Vein endothelial cell (primary cell): Measurements from ENCODE around the gene SLC27A1. TPM values are rescaled to one million over a fixed set of nuclear protein-coding genes. Genes with fewer than 3 reads are reported as not detected.

ENCODE experiments used
- total RNA-seq: library from RNA; depleted of rRNA; stranded (reverse); fragments of >200 nt; gene quantifications from 2 replicates; pipeline ENCODE4 v1.2.3, GENCODE V29; 2012

SLC27A1 gene
- 8.6 and 21.9 TPM in 2 replicates for total RNA-seq

GRCh38 chr19:17470068-17470841, at the start of gene SLC27A1:
TSS of gene SLC27A1 (plus strand) at chr19:17470524. CDS start at chr19:17470541, 17 bp downstream.

GRCh38 chr19:17448131-17448967, 22.0 kb upstream of the SLC27A1 start, which contains the start of gene TMEM221:
TSS of gene TMEM221 (minus strand) at chr19:17448668. CDS start at chr19:17448462, 206 bp downstream.

GRCh38 chr19:17460372-17461230, 9.7 kb upstream of the SLC27A1 start, which contains the start of gene NXNL1:
TSS of gene NXNL1 (minus strand) at chr19:17460926. CDS start at chr19:17460869, 57 bp downstream.

GRCh38 chr19:17555480-17555928, 85.2 kb downstream of the SLC27A1 start, which contains the start of gene COLGALT1:
TSS of gene COLGALT1 (plus strand) at chr19:17555649. CDS start at chr19:17555714, 65 bp downstream.

Other genes with a start within 250 kb of the SLC27A1 start
- 3.5 and 4.6 TPM in 2 replicates for gene OCEL1, start 244.3 kb upstream of the SLC27A1 start, total RNA-seq
- gene NR2F6, start 224.6 kb upstream of the SLC27A1 start, total RNA-seq = 35.3 and 46.4 TPM in 2 replicates
- gene USHBP1, start 205.8 kb upstream of the SLC27A1 start, total RNA-seq = 22.8 and 28.7 TPM in 2 replicates
- gene BABAM1, start 203.1 kb upstream of the SLC27A1 start, total RNA-seq = 103 and 107 TPM in 2 replicates
- 0.96 and 1.3 TPM in 2 replicates for gene ANKLE1, start 188.6 kb upstream of the SLC27A1 start, total RNA-seq
- gene ABHD8, start 167.1 kb upstream of the SLC27A1 start, total RNA-seq = 6.1 and 16.0 TPM in 2 replicates
- 35.3 and 40.2 TPM in 2 replicates for gene MRPL34, start 164.7 kb upstream of the SLC27A1 start, total RNA-seq
- gene DDA1, start 161.0 kb upstream of the SLC27A1 start, total RNA-seq = 33.3 and 46.4 TPM in 2 replicates
- 3.5 and 5.6 TPM in 2 replicates for gene ANO8, start 135.7 kb upstream of the SLC27A1 start, total RNA-seq
- gene GTPBP3, start 133.0 kb upstream of the SLC27A1 start, total RNA-seq = 14.0 and 21.3 TPM in 2 replicates
- 13.7 and 13.8 TPM in 2 replicates for gene PLVAP, start 93.2 kb upstream of the SLC27A1 start, total RNA-seq
- not detected in 2 replicates for gene CCDC194, start 76.3 kb upstream of the SLC27A1 start, total RNA-seq
- 0.19 and 0.65 TPM in 2 replicates for gene BST2, start 64.9 kb upstream of the SLC27A1 start, total RNA-seq
- gene MVB12A, start 50.5 kb upstream of the SLC27A1 start, total RNA-seq = 45.9 and 77.1 TPM in 2 replicates
- gene TMEM221, start 21.9 kb upstream of the SLC27A1 start, total RNA-seq = 0.33 TPM in 1 of 2 replicates, not detected in the other
- gene NXNL1, start 9.6 kb upstream of the SLC27A1 start, total RNA-seq = not detected in 2 replicates
- gene PGLS, start 41.1 kb downstream of the SLC27A1 start, total RNA-seq = 50.0 and 67.4 TPM in 2 replicates
- gene COLGALT1, start 85.1 kb downstream of the SLC27A1 start, total RNA-seq = 138 and 149 TPM in 2 replicates
- gene UNC13A, start 217.8 kb downstream of the SLC27A1 start, total RNA-seq = under 0.01 and 0.19 TPM in 2 replicates
- gene MAP1S, start 249.0 kb downstream of the SLC27A1 start, total RNA-seq = 54.5 and 65.0 TPM in 2 replicates